HG03064 (cell line): ENCODE results near the gene PTTG2.
A peak's percentile ranks its signal among the peaks of the same experiment; 100 is the strongest.
"Not testable (repeated sequence)": the region's sequence is repeated elsewhere in the genome, so short reads cannot be mapped to it uniquely, and the experiment has no call there.

Experiments
- ATAC-seq: cut with Tn5 transposase; IDR thresholded peaks from one replicate; pipeline ENCODE4 v1.9.1; 2021; ENCODE audit warnings: low read depth; ENCODE audit not compliant: unreplicated experiment

The PTTG2 gene

DNA sequence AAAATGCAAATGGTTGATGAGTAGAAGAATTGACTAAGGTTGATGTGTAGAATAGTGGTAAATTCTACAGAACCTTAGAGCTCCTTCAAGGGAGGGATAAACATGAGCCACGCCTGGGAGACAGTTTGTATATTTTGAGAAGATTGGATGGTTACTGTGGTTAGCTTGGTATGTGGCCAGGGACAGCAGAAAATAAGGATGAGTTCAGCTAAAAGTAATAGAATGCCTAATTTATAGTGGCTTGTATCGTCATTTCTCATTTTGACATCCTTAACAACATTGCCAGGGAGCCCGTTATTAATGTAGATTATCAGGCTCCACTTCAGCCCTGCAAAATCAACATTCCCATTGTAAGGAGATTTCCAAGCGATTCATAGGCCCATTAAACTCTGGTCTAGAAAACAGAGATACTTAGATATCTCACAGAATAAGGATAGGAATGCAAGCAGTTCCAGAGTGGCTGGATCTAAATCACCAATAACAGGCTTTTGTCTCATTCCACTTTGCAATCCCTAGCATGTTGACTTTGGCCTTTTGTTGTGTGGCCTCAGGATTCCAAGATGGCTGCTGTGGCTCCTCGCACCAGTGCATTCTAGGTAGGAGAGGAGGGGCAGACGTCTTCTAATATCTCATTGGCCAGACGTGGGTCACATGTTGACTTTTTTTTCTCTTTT lies 6.4 kb upstream of the PTTG2 start:
- no peak for ATAC-seq

DNA sequence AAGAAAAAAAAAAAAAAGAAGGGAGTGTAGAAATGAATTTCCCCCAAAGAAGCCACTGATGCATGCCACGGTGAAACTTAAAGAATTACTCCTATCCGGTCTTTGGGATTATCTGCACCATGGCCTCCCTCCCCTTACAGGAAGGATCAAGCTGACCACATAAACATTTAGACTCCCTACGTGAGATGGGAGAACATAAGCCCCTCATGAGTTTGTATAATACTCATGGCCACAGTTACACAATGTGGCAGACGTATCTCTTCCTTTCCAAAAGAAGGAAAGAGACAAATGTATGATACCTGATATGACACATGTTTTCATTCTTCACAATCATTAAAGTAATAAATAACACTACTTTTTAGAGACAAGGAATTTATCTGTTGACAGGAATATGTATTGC lies 3.3 kb upstream of the PTTG2 start:
- no peak for ATAC-seq

DNA sequence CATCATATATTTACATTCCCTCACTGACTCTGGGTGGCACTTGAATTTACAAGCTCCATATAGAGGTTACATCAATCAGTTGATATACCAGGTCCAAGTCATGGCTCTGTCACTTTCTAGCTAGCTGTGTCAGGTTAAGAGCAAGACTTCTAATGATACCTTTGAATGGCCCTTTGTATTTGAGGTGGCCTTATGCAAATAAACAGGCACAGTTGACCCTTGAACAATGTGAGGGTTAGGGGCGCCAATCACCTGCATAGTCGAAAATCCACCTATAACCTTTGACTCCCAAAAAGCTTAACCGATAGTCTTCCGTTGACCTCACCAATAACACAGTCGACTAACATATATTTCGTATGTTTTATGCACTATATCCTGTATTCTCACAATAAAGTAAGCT lies 1.3 kb upstream of the PTTG2 start:
- no peak for ATAC-seq

DNA sequence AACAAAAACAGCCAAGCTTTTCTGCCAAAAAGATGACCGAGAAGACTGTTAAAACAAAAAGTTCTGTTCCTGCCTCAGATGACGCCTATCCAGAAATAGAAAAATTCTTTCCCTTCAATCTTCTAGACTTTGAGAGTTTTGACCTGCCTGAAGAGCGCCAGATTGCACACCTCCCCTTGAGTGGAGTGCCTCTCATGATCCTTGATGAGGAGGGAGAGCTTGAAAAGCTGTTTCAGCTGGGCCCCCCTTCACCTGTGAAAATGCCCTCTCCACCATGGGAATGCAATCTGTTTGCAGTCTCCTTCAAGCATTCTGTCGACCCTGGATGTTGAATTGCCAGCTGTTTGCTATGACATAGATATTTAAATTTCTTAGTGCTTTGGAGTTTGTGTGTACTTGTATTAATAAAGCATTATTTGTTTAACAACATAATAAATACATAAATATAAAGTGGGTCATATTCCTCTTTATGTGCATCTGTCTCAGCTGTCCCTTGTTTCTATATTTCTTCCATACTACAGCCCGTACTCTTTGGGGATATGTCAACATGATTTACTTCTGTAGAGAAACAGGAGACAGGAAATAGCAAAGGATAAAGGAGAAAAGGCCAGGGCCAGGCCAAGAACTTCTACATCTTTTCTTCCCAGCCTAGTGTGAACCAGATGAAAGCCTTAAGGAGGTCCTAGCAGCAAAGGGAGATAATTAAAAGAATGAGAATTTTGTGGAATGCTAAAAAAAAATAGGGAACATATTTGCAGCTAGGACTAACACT lies 667 bp downstream of the PTTG2 start:
- no peak for ATAC-seq

DNA sequence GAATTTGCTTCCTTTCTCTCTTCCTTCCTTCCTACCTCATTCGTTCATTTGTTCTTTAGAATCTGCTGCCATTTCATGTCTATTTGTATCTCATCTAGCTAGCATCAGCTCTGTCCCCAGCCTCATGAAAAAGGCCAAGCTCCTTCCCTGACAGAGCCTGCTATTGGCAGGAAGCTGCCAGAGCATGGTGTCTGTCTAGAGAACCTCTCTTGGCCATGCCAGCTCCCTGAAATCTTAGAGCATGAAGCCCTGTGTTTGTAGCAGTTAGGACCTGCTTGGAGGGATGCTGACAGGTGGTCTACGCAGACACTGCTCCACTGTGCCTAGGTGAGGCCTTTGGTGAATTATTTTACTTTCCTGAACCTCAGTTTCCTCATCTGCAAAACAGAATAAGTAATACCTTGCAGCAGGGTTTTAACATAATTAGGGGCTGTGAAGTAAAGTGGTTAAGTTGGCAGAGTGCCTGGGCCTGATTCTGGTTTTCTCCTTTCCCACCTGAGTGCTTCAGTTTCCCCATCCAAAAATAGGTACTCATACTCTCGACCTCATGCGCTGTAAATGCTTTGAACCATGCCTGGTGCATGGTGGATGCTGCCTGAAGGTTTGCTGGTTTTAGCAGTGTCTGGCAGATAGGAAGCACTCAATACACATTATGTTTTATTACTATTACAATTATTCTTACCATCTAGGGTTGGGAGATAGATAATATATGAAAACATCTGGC lies 4.7 kb downstream of the PTTG2 start:
- peak; percentile 86 for ATAC-seq

DNA sequence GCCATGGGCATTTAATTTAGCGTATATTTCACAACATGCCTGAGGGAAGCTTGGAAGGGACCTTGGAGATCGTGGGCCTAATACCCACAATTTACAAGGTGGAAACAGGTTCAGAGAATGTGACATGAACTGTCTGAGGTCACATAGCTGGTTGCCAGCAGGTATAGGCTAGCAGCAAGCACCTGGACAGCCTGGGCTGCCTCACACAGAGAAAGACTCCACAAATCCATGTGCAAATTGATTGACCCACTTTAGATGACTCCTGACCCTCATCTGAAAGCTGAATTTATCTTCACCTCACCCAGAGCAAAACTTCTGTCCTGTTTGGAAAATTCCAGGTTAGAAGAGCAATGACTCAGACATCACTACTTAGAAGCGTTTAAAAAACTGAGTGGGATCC lies 5.8 kb downstream of the PTTG2 start:
- ATAC-seq: no peak

DNA sequence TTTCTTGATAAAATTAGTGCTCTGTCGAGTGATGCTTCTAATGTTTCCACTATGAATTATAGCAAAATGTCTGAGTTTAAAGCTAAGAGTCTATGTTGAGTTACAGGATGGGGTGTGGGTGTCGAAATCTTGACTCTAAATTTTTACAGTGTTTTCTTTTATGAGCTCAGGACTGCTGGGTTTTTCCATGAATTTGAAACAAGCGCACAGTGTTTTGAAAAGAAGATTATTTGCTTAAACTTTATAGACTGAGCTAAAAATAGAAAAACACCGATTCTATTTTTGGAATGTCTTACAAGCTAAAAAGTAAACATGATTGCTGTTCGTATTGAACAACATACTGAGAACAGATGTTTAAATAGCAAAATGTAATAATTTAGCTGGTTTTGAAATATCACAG lies 7.5 kb downstream of the PTTG2 start:
- ATAC-seq: no peak

DNA sequence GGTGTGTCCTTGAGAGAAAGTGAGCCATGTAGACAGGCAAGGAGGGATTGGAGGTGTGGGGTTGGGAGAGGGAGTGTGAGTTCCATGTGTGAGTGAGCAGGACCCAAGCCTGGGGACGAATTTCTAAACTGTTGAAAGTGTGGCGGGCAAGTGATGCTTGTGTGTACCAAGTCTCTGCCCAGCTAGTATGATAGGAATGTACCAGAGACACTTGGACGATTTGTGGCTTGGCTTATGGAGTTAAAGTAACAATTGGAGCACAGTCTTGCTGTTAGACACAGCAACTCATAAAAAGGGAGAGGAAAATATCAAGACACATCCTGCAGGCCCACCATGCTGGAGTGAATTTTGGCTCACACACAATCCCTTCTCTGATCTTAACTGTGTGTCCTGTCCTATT lies 8.5 kb downstream of the PTTG2 start:
- ATAC-seq: no peak

DNA sequence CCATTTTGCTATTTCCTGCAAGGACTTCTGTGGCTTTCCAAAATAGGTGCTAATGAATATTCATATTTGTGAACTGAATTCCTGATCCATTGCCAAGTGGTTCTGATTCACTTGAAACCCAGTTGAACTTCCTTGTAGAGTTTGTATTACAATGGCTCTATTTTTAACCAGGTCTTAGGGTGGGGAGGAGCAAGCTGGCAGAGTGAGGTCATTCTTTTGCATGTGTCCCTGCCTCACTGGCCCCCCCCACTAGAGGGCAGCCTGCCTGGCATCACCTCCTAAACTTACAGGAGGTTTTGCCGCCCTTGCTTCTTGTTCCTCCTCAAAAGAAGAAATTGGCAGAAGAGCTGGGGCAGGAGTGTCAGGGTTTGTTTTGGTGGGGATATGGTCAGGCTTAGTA lies 10.5 kb downstream of the PTTG2 start:
- ATAC-seq: no peak

DNA sequence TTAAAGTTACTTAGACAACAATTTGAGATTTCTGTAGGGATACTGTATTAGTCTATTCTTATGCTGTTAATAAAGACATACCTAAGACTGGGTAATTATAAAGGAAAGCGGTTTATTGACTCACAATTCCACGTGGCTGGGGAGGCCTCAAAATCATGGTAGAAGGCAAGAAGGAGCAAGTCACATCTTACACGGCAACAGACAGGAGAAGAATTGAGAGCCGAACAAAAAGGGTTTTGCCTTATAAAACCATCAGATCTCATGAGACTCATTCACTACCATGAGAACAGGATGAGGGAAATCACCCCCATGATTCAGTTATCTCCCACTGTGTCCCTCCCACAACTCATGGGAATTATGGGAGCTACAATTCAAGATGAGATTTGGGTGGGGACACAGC lies 11.0 kb downstream of the PTTG2 start:
- ATAC-seq: no peak

DNA sequence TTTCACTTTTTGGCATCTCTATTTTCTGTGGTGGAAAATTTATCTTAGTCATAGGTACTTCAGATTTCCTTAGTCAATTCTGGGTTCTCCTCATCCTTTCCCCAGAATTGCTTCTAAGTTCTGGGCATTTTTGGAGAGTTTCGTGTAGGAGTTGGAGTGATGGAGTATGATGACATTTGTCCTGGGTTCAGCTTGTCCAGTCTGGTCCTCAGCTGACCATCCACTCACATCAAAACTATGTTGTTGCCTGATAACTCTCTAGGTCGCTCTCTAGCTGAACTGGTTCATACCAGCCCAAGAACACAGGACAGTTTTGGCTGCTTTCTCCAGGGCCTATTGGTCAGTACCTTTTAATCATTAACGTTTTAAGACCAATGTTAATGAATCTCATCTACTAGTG lies 13.2 kb downstream of the PTTG2 start:
- no peak for ATAC-seq

DNA sequence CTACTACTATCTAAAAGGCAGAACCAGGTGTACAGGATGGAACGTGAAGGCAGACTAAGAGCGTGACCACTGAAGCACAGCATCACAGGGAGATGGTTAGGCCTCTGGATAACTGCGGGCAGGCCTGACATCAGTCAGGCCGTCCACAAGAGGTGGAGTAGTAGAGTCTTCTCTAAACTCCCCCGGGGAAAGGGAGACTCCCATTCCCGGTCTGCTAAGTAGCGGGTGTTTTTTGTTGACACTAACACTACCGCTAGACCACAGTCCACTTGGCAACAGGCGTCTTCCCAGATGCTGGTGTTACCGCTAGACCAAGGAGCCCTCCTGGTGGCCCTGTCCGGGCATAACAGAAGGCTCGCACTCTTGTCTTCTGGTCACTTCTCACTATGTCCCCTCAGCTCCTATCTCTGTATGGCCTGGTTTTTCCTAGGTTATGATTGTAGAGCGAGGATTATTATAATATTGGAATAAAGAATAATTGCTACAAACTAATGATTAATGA lies 15.2 kb downstream of the PTTG2 start:
- not testable (repeated sequence) for ATAC-seq

DNA sequence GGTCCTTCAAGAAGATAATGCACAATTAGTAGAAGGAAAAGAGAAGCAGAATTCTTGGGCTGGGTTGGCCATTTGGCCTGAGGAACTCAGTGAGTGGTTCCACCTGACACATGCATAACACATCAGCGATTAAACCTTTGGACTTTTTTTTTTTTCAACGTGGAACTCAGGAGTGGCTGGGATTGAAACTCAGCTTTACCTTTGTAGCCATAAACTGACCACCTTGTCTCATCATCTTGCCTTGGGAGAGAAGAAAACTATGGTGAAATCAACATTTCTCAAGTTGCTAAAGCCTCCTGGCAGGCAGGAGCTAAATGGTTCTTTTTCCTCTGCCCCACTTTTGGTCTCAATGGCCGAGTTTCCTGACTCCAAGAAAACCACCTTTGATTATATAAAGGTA lies 16.3 kb downstream of the PTTG2 start:
- no peak for ATAC-seq

DNA sequence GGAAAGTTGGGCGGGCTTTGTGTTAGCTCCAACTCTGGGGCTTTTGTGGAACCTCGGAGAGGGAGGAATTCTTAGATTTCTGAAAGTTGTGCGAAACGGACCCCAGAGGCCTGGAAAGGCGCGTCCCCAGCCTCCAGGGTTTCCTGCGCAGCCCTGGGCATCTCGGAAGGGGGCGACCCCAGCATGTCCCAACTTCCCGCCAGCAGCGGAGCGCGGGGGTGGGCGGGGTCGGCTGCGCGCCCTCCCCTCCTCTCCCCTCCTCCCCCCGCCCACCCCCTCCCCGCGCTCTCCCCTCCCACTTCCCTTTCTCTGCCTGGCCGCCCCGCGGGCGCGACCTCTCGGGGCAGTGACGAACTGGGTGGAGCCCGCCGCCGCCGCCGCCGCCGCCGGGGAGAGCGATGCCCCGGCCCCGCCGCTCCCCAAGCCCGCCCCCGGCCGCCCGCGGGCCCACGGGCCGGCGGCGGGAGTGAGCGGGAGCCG lies 16.8 kb downstream of the PTTG2 start:
- peak; percentile 63 for ATAC-seq

DNA sequence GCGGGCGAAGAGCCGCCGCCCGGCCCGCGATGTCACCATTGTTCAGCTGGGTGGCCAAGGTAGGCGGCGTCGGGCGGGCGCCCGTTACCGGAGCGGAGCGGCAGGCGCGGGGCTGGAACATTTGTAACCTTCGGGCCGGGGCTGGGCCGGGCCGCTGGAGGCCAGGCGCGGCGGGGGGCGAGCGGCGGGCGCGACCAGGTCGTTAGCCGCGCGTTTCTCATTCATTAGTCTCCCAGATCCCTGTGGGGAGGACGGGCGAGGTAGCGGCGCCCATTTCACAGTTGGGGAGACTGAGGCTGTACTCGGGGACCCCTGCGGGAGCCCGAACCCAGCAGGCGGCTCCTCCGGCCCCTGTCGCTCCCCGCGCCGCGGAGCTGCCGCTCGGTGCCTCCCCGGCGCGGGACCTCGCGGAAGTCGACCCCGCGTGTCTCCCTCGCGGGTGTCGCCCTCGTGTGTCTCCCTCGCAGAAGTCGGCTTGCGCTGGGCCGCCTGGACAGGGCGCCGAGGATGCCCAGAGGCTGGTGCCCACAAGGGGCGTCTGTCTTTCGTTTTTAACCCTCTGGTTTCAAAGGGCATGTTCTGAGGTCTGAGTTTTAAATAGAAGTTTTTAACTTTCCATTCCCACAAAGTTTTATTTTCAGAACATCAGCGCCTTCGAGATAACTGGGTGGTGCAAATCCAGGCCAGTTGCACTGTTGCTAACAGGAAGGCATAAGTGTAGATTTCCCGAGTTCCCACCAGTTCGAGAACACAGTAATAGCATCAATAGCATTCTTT lies 17.5 kb downstream of the PTTG2 start:
- peak; percentile 59 for ATAC-seq

DNA sequence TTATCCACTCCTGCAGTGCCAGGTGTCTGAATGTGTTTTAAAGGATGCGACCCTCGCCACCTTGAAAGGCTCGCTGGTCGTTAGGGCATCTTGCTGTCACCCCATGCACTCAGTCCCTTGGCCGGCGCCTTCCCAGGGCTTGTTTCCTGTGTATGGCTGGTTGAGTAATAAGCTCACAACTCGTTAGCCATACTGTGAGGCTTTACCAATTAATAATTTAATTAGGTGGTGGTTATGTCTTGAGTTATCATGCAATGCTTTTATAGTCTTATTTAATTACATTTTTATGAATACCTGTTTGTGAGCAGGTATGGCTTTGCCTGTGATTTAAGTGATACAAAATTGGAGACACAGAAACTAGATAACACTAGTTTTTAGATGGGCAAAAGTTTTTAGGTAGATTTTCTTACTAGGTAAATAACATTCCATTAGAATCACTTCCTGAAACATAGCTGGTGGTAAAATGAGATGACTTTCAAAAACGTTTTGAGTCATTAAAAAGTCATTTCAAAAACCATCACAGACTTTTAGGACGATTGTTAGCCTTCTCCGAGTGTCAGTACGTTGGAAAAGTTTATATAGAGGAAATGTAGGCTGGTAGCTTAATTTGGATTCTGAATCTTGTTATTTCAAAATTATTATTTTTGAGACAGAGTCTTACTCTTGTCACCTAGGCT lies 18.2 kb downstream of the PTTG2 start:
- ATAC-seq: peak; percentile 26

DNA sequence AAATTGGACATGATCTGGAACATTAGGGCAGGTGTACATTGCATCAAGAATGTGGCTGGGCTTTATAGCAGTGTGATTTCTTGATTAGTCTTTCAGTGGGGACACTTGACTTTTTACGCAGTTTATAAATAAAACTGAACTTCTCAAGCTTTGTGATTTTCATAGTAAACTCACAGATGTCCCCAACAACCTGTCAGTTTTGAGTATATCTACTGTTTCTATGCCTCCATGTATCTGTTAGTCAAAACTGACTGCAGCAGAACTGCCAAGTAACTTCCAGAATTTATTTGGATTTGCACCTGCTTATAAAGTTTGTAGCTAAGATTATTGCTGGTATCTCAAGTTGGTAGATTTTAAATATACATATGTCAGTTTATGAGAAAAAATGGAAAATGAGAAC lies 20.0 kb downstream of the PTTG2 start:
- ATAC-seq: no peak

DNA sequence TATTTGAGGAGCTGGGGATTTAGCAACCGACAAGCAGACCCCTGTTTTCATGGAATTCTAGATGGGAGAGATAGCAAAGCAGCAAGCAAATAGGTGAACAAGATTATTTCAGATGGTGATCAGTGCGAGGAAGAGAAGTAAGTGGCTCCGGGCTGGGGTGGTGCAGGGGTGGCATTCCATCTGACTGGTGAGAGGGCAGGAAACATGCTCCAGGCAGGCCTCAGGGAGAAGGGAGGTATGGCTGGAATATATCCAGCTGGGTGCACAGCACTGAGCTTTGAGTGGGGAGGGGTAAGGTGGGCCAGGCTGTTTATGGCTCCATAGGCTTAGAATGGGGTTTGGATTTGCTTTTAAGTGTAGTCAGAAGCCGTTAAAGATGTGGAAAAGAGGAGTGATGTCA lies 21.2 kb downstream of the PTTG2 start:
- no peak for ATAC-seq

DNA sequence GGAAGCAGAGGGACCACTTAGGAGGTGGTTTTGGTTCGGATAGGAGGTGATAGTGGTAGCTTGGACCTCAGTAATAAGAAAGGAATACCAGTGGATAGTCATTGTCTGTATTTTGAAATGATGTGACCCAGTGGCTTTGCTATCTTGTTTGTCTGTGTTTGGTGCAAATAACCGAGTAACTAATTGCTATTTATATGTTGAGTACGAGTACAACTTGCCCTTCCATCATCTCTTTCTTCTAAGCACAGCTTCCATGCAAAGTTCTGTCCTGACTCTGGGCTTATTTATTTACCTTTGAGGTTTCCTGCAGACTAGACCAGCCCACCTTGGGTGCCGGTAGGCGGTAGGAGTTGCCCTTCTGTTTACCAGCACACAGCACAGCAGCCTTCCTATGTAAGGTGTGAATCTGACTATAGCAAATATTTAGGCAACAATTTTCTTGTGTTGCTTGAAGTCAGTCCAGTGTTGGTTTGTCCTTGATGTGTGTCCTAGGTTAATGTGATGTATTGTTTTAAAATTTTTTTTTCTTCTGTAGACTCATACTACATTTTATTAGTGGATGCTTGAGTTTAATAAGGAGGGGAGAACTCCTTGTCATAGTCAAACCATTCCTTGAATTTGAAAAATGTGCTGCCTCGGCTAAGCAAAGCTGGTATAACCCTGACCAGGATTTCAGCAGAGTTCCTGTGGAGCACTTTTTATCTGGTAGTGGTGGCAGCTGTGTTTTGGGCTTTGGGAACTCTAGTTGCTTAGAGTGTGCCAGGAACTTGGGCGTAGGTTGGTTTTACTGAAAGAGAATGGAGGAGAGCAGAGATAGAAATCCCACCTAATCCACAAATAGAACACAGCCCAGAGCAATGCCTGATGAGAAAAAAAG lies 21.9 kb downstream of the PTTG2 start:
- ATAC-seq: no peak
